Fibroblast of villous mesenchyme (primary cell): ENCODE results near the gene SYNGR1. TPM values are rescaled to one million over a fixed set of nuclear protein-coding genes. Genes with fewer than 3 reads are reported as not detected.

ENCODE experiments used
- DNase-seq: peaks from one replicate; pipeline ENCODE4 v3.0.0-alpha.2; 2010; ENCODE audit warnings: low read depth
- H3K4me3 ChIP-seq: 2 replicates; pipeline ENCODE4 v1.5.1; 2011; ENCODE audit warnings: low read depth, mild to moderate bottlenecking, low read length
- CTCF ChIP-seq: IDR thresholded peaks from 2 replicates; pipeline ENCODE4 v1.5.1; 2012; ENCODE audit warnings: low read depth, mild to moderate bottlenecking, low read length; ENCODE audit not compliant: insufficient read depth
- total RNA-seq: library from RNA; depleted of rRNA; stranded (reverse); fragments of >200 nt; gene quantifications from 2 replicates; pipeline ENCODE4 v1.2.3, GENCODE V29; 2012

Gene SYNGR1
- total RNA-seq, 1 donor: 8.6 TPM

DNA sequence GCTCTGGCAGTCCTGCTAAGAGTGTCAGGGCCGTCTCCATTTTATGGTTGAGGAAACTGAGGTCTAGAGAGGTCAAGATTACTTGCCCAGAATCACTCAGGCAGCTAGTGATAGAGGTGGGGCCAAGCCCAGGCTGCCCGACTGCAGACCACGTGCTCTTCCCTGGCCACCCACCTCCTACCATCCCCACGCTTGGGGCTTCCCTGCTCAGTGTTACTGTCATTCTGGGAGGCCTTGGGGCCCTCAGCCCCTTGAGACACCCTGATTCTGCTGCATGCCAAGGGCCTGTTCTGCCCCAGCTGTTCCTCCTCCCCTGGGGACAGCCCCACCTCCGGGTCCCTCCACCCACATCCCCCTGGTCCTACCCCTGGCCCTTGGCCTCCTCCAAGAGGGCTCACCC is 32.6 kb downstream of the SYNGR1 start:
- TF ChIP-seq CTCF: no peak
- DNase-seq: no peak

GRCh38 chr22:39383841-39384625 is 34.2 kb downstream of the SYNGR1 start:
- no peak for DNase-seq
- H3K4me3 ChIP-seq: no peak overlapping the region
- TF ChIP-seq CTCF: no peak

More for the DNA sequence above, 32.6 kb downstream of the SYNGR1 start:
- no peak overlapping the region for H3K4me3 ChIP-seq

DNA sequence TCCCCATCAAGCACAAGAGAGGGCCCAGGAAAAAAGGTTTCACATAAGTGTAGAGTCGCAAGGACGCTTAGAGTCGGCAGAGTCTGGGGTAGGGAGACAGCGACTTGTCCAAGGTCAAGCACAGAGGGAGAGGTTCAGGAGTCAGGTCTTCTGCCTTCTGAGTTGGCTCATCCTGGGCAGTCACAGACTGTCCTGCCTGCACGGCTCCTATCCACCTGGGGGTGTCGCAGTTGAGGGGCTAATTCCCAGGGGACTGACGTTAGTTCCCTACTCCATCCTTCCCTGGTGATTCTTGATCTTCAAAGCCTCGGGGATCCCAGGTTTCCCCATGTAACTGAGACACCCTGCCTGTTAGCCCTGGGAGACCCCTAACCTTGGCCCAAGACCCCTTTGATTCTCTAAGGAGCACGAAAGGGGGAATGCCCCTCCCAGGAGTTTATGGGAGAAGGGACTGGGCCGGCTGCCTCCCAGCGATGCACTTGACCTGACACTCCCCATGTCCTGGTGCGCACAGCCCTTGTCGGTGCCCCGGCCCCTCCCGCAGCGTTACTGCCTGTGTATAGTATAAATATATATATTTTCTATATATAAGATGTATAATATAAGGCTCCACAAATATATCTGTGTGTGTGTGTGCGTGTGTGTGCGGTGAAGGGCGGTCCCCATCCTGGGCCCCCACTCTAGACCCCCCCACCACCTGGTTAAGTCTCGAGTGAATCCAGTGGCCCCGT is 35.1 kb downstream of the SYNGR1 start:
- TF ChIP-seq CTCF: peak; percentile 45
- no peak overlapping the region for H3K4me3 ChIP-seq
- peak; percentile 27 for DNase-seq

GRCh38 chr22:39388261-39389011 is 38.6 kb downstream of the SYNGR1 start:
- peak overlapping the region; percentile 64 for H3K4me3 ChIP-seq
- TF ChIP-seq CTCF: no peak
- peak; percentile 83 for DNase-seq

DNA sequence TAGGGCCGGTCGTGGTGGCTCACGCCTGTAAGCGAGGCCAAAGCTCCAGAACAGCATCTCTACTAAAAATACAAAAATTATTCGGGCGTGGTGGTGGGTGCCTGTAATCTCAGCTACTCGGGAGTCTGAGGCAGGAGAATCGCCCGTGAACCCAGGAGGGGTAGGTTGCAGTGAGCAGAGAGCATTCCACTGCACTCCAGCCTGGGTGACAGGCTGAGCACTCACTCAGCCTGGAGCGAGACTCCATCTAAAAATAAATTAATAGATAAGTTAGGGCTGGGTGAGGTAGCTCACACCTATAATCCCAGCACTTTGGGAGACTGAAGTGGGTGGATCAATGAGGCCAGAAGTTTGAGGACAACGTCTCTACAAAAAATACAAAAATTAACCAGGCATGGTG is 39.6 kb downstream of the SYNGR1 start:
- no peak for TF ChIP-seq CTCF
- no peak overlapping the region for H3K4me3 ChIP-seq
- DNase-seq: no peak

- DNase-seq: peak; percentile 67
- TF ChIP-seq CTCF: no peak
- H3K4me3 ChIP-seq: no peak overlapping the region
These were observed 42.7 kb downstream of the SYNGR1 start for GRCh38 chr22:39392341-39392948.
